Ovary (tissue), 9 donors: ENCODE results near the gene CACNA2D3. TPM values are rescaled to one million over a fixed set of nuclear protein-coding genes. Genes with fewer than 3 reads are reported as not detected.
"Not testable (repeated sequence)": the region's sequence is repeated elsewhere in the genome, so short reads cannot be mapped to it uniquely, and the experiment has no call there.

Experiments
- DNase-seq, 5 donors: peaks; one replicate each; pipeline ENCODE4 v3.0.0-alpha.2; 2019 to 2020
- H3K27ac ChIP-seq, 2 donors: fragments of 200-600 bp; one replicate each; pipeline versions ENCODE4 v1.5.1 to v1.8.0; 2019 to 2022
- H3K27me3 ChIP-seq: fragments of 200-600 bp; one replicate; pipeline ENCODE4 v1.8.0; 2022
- H3K36me3 ChIP-seq: fragments of 200-600 bp; sonication (generic); one replicate; pipeline ENCODE4 v1.5.1; 2019
- H3K4me1 ChIP-seq: one replicate; pipeline ENCODE4 v1.8.1; 2013; ENCODE audit warnings: mild to moderate bottlenecking, moderate library complexity; ENCODE audit not compliant: insufficient read depth
- H3K4me3 ChIP-seq: fragments of 200-600 bp; sonication (generic); one replicate; pipeline ENCODE4 v1.5.1; 2017
- H3K9me3 ChIP-seq, 2 donors: fragments of 200-600 bp in 1 of 2; sonication (generic) in 1 of 2; one replicate each; pipeline versions ENCODE4 v1.5.1 to v1.8.1; 2013 to 2019; ENCODE audit warnings: mild to moderate bottlenecking in 1 of 2, moderate library complexity in 1 of 2
- CTCF ChIP-seq, 3 donors: fragments of 450-650 bp in 2 of 3; fragments of 200-600 bp in 1 of 3; IDR thresholded peaks; one replicate each; pipeline versions ENCODE4 v1.5.1 to v1.8.0; 2016 to 2022; ENCODE audit warnings: antibody characterized with exemption in 3 of 3, mild to moderate bottlenecking in 1 of 3
- EP300 ChIP-seq: sonication (generic); formaldehyde crosslinking; IDR thresholded peaks from one replicate; pipeline ENCODE4 v1.6.1; 2017; ENCODE audit warnings: antibody characterized with exemption
- POLR2A ChIP-seq: fragments of 450-650 bp; IDR thresholded peaks from one replicate; pipeline ENCODE4 v1.6.1; 2017; ENCODE audit warnings: antibody characterized with exemption, mild to moderate bottlenecking, moderate library complexity
- WGBS, 3 donors: extraction: QIAGEN DNeasy Blood & Tissue Kit in 1 of 3; methylation state at CpG; one replicate each; pipeline versions ENCODE4 v1.1.5 to v1.1.7; 2013 to 2017; 5-methylcytosine and 5-hydroxymethylcytosine counted together
- intact Hi-C, 4 donors: fragments of 100-400 bp; cut with DNase I; formaldehyde crosslinking; loops; one replicate each; pipeline versions ENCODE4 v1.11.0 to v1.15.1; 2022 to 2023
- polyA plus RNA-seq, 2 donors: library from polyadenylated mRNA; stranded (reverse); fragments of 200-250 nt in 1 of 2; fragments of 350-450 nt in 1 of 2; fragmentation: Illumina TruSeq in 1 of 2; extraction: RNeasy Lipid Tissue Mini Kit (QIAGEN cat#74804) in 1 of 2; gene quantifications; one replicate each; pipeline ENCODE4 v1.2.3, GENCODE V29; 2013 to 2014
- total RNA-seq, 7 donors: library from RNA; depleted of rRNA in 2 of 7; stranded (reverse); fragments of >200 nt in 2 of 7; fragmentation: NEBNext Ultra II Directional in 3 of 7; extraction: Animal tissue kit (Norgen Biotek cat#: 25700) in 3 of 7; gene quantifications; one replicate each; pipeline versions ENCODE4 v1.1.0 to v1.2.4, GENCODE V29; 2016 to 2023
- donor health status: DM: no; HTN: no; CAD: no; lungs with moderate emphysema.
- donor health status: DM: no; HTN: no; CAD: no.
- donor health status: Bipolar disorder and iron deficiency.
- donor health status: DM: yes; HTN: yes; CAD: no.
- donor health status: DM: no; HTN: no; CAD: no.
- donor health status: DM: yes; HTN: yes; CAD: no.

The CACNA2D3 gene
- total and polyA plus RNA-seq, 9 donors, result 2.0 to 10.1 (median 4.7) TPM

- H3K4me3 ChIP-seq, result no peak overlapping the region
- TF ChIP-seq CTCF (IDR thresholded peaks at IDR 0.05) (no peak), POLR2A (no peak), EP300 (no peak)
- no peak for DNase-seq
- no peaks in the 10 kb centered on the region for H3K9me3 ChIP-seq
- no peaks in the 10 kb centered on the region for H3K4me1 ChIP-seq
- no peaks in the 10 kb centered on the region for H3K36me3 ChIP-seq
- H3K27ac ChIP-seq, result no peak overlapping the region
- WGBS, 3 donors, result 51 to 67% (median 55%) methylated on average over 6 of the region's 6 CpGs
- intact Hi-C loops, result no loop called here
- H3K27me3 ChIP-seq, result no peaks in the 10 kb centered on the region
These were observed 509.4 kb downstream of the CACNA2D3 start for GRCh38 chr3:54631516-54632325.

- Histone ChIP-seq H3K4me1 (no peaks in the 10 kb centered on the region), H3K27me3 (no peaks in the 10 kb centered on the region), H3K4me3 (no peak overlapping the region), H3K27ac (no peak overlapping the region), H3K36me3 (no peaks in the 10 kb centered on the region), H3K9me3 (no peaks in the 10 kb centered on the region)
- WGBS, 3 donors, result 62 to 76% (median 74%) methylated on average over 1 of the region's 1 CpG
- no peak for DNase-seq
- TF ChIP-seq POLR2A, result no peak
- intact Hi-C loops, result no loop called here
These were observed 509.9 kb downstream of the CACNA2D3 start for GRCh38 chr3:54632326-54632665.

- H3K27me3 ChIP-seq, result no peaks in the 10 kb centered on the region
- H3K4me3 ChIP-seq, result no peak overlapping the region
- H3K4me1 ChIP-seq, result no peaks in the 10 kb centered on the region
- 92 to 95% (median 94%) methylated on average over 6 of the region's 6 CpGs for WGBS, 3 donors
- DNase-seq, result no peak
- H3K9me3 ChIP-seq, result no peaks in the 10 kb centered on the region
- no peaks in the 10 kb centered on the region for H3K36me3 ChIP-seq
- intact Hi-C loops, result no loop called here
- no peak overlapping the region for H3K27ac ChIP-seq
- TF ChIP-seq CTCF (IDR thresholded peaks at IDR 0.05) (no peak), POLR2A (no peak), EP300 (no peak)
These were observed 510.5 kb downstream of the CACNA2D3 start for GRCh38 chr3:54632834-54633233.

GRCh38 chr3:54633444-54634121 lies 511.2 kb downstream of the CACNA2D3 start:
- Histone ChIP-seq H3K4me3 (no peak overlapping the region), H3K9me3 (no peaks in the 10 kb centered on the region), H3K27ac (no peak overlapping the region), H3K4me1 (no peaks in the 10 kb centered on the region), H3K27me3 (no peaks in the 10 kb centered on the region), H3K36me3 (no peaks in the 10 kb centered on the region)
- intact Hi-C loops, result no loop called here
- TF ChIP-seq POLR2A (no peak), EP300 (no peak), CTCF (IDR thresholded peaks at IDR 0.05) (no peak)
- no peak for DNase-seq
- WGBS, 3 donors, result 79 to 84% (median 83%) methylated on average over 10 of the region's 10 CpGs

GRCh38 chr3:54634122-54634469 lies 511.7 kb downstream of the CACNA2D3 start:
- intact Hi-C loops, result no loop called here
- Histone ChIP-seq H3K9me3 (no peaks in the 10 kb centered on the region), H3K27me3 (no peaks in the 10 kb centered on the region), H3K4me3 (no peak overlapping the region), H3K27ac (no peak overlapping the region), H3K4me1 (no peaks in the 10 kb centered on the region), H3K36me3 (no peaks in the 10 kb centered on the region)
- no peak for DNase-seq
- no peak for TF ChIP-seq CTCF (IDR thresholded peaks at IDR 0.05)
- no peak for TF ChIP-seq EP300
- TF ChIP-seq POLR2A, result no peak
- 83 to 90% (median 86%) methylated on average over 3 of the region's 3 CpGs for WGBS, 3 donors

- H3K27me3 ChIP-seq, DNase-seq, H3K36me3 ChIP-seq, H3K4me1 ChIP-seq, H3K9me3 ChIP-seq, intact Hi-C loops, H3K27ac ChIP-seq, H3K4me3 ChIP-seq: not testable (repeated sequence)
- 57 to 69% (median 67%) methylated on average over 12 of the region's 12 CpGs for WGBS, 3 donors
These were observed 517.5 kb downstream of the CACNA2D3 start for GRCh38 chr3:54639790-54640372.
